DOHH2 (cell line): ENCODE measurements around the gene PRRT1.

Experiments used
- H3F3A ChIP-seq: fragments of 200-600 bp; sonication (generic), shearing (Covaris generic); 2 replicates; pipeline ENCODE4 v1.6.0; 2016; ENCODE audit warnings: antibody characterized with exemption, mild to moderate bottlenecking; ENCODE audit not compliant: control insufficient read depth, insufficient read depth
- H3K27ac ChIP-seq: fragments of 200-600 bp; sonication (generic); 2 replicates; pipeline ENCODE4 v1.5.1; 2014; ENCODE audit warnings: low read depth, mild to moderate bottlenecking, low read length, moderate library complexity
- H3K27me3 ChIP-seq: fragments of 200-600 bp; sonication (generic); 2 replicates; pipeline ENCODE4 v1.6.1; 2014; ENCODE audit warnings: mild to moderate bottlenecking, low read length, mixed read lengths; ENCODE audit not compliant: control insufficient read depth
- H3K36me3 ChIP-seq: fragments of 200-600 bp; sonication (generic); 2 replicates; pipeline ENCODE4 v1.6.1; 2014; ENCODE audit warnings: mild to moderate bottlenecking, low read length, moderate library complexity, mixed read lengths; ENCODE audit not compliant: control insufficient read depth
- H3K4me1 ChIP-seq: fragments of 200-600 bp; sonication (generic); 2 replicates; pipeline ENCODE4 v1.6.1; 2014; ENCODE audit warnings: mild to moderate bottlenecking, low read length, mixed read lengths; ENCODE audit not compliant: control insufficient read depth
- H3K4me2 ChIP-seq: fragments of 200-600 bp; sonication (generic); 2 replicates; pipeline ENCODE4 v1.6.0; 2014; ENCODE audit warnings: mild to moderate bottlenecking, low read length, moderate library complexity
- H3K4me3 ChIP-seq: fragments of 200-600 bp; sonication (generic); 2 replicates; pipeline ENCODE4 v1.5.1; 2014; ENCODE audit warnings: mild to moderate bottlenecking, low read length, mixed read lengths
- H3K79me2 ChIP-seq: fragments of 200-600 bp; sonication (generic); 2 replicates; pipeline ENCODE4 v1.6.1; 2014; ENCODE audit warnings: mild to moderate bottlenecking, low read length, mixed read lengths; ENCODE audit not compliant: control insufficient read depth
- H3K9me2 ChIP-seq: fragments of 200-600 bp; sonication (generic); replicated peaks from 2 replicates; pipeline ENCODE4 v1.6.1; 2014; ENCODE audit warnings: mild to moderate bottlenecking, low read length, mixed read lengths; ENCODE audit not compliant: control insufficient read depth
- H3K9me3 ChIP-seq: fragments of 200-600 bp; sonication (generic); 2 replicates; pipeline ENCODE4 v1.6.1; 2014; ENCODE audit warnings: antibody characterized with exemption, low read length, mixed read lengths; ENCODE audit not compliant: control insufficient read depth, insufficient read depth
- H4K20me1 ChIP-seq: fragments of 200-600 bp; sonication (generic); 2 replicates; pipeline ENCODE4 v1.6.0; 2014; ENCODE audit warnings: low read depth, mild to moderate bottlenecking, antibody characterized with exemption, low read length, moderate library complexity; ENCODE audit not compliant: control insufficient read depth, insufficient read depth
- CTCF ChIP-seq: fragments of 200-600 bp; sonication (generic); IDR thresholded peaks from one replicate; pipeline ENCODE4 v1.5.1; 2014; ENCODE audit warnings: antibody characterized with exemption, mild to moderate bottlenecking, low read depth, low read length; ENCODE audit not compliant: poor library complexity, severe bottlenecking
- EZH2phosphoT487 ChIP-seq: fragments of 200-600 bp; sonication (generic); IDR thresholded peaks from 2 replicates; pipeline ENCODE4 v1.6.1; 2017; ENCODE audit warnings: borderline replicate concordance, mild to moderate bottlenecking, antibody characterized with exemption, low read length, moderate library complexity, mixed read lengths

Gene PRRT1

GRCh38 chr6:32151863-32152768, at the start of gene PRRT1:
TSS of gene PRRT1 (minus strand) at chr6:32151939. CDS start at chr6:32151827, 112 bp downstream.
- Histone ChIP-seq H3K27me3 (peaks cover 5% of the 10 kb centered on the region; the same call in 1 of the 2 replicates), H3K4me3 (no peak within 1 kb of the TSS), H3K9me3 (no peaks in the 10 kb centered on the region), H3K4me1 (peaks cover 32% of the 10 kb centered on the region), H4K20me1 (no peaks in the 10 kb centered on the region), H3F3A (peaks cover 10% of the 10 kb centered on the region), H3K4me2 (peak within 1 kb of the TSS; percentile 29), H3K36me3 (peaks cover 16% of the 10 kb centered on the region), H3K79me2 (peaks cover 15% of the 10 kb centered on the region), H3K27ac (no peak within 1 kb of the TSS), H3K9me2 (no peaks in the 10 kb centered on the region)
- no peak for TF ChIP-seq EZH2phosphoT487
- TF ChIP-seq CTCF: no peak

- no peak for TF ChIP-seq CTCF
- no peak for TF ChIP-seq EZH2phosphoT487
- Histone ChIP-seq H3K27ac (no peak overlapping the region), H4K20me1 (no peaks in the 10 kb centered on the region), H3K79me2 (no peaks in the 10 kb centered on the region), H3F3A (peaks cover 14% of the 10 kb centered on the region), H3K4me3 (no peak overlapping the region), H3K9me2 (no peaks in the 10 kb centered on the region), H3K27me3 (no peaks in the 10 kb centered on the region), H3K4me1 (peaks cover 22% of the 10 kb centered on the region), H3K9me3 (no peaks in the 10 kb centered on the region), H3K4me2 (no peak overlapping the region), H3K36me3 (peaks cover 3% of the 10 kb centered on the region; the same call in 1 of the 2 replicates)
Observed at GRCh38 chr6:32200711-32201475, 49.2 kb upstream of the PRRT1 start.

- H3K4me2 ChIP-seq: no peak overlapping the region
- H3K27me3 ChIP-seq: no peaks in the 10 kb centered on the region
- TF ChIP-seq CTCF: no peak
- no peak for TF ChIP-seq EZH2phosphoT487
Observed at GRCh38 chr6:32198866-32199265, 47.1 kb upstream of the PRRT1 start.

More at GRCh38 chr6:32198866-32199265, 47.1 kb upstream of the PRRT1 start:
- peaks cover 37% of the 10 kb centered on the region for H3K4me1 ChIP-seq
- H3K9me3 ChIP-seq: no peaks in the 10 kb centered on the region
- H3K36me3 ChIP-seq: peaks cover 3% of the 10 kb centered on the region; the same call in 1 of the 2 replicates
- H3K79me2 ChIP-seq: peaks cover 3% of the 10 kb centered on the region; the same call in 1 of the 2 replicates
- H3K27ac ChIP-seq: no peak overlapping the region
- no peaks in the 10 kb centered on the region for H4K20me1 ChIP-seq
- H3F3A ChIP-seq: peaks cover 18% of the 10 kb centered on the region
- H3K9me2 ChIP-seq: no peaks in the 10 kb centered on the region
- no peak overlapping the region for H3K4me3 ChIP-seq
